Esophagus muscularis mucosa (tissue), 3 donors: ENCODE data around the gene PSEN1.
"Not testable (repeated sequence)": the region's sequence is repeated elsewhere in the genome, so short reads cannot be mapped to it uniquely, and the experiment has no call there.

Source experiments
- POLR2AphosphoS5 ChIP-seq, 2 donors: sonication (generic); formaldehyde crosslinking; IDR thresholded peaks; one replicate each; pipeline ENCODE4 v1.6.1; 2017; ENCODE audit warnings: antibody characterized with exemption in 2 of 2
- TF ChIP-seq, protein P1 (sequence below), 3 experiments: fragments of 200-600 bp in 2 of 3; fragments of 450-650 bp in 1 of 3; sonication (generic) in 2 of 3; IDR thresholded peaks; one replicate each; pipeline ENCODE4 v1.5.1; 2017 to 2019; ENCODE audit warnings: antibody characterized with exemption in 3 of 3, mild to moderate bottlenecking in 2 of 3, moderate library complexity in 1 of 3

DNA sequence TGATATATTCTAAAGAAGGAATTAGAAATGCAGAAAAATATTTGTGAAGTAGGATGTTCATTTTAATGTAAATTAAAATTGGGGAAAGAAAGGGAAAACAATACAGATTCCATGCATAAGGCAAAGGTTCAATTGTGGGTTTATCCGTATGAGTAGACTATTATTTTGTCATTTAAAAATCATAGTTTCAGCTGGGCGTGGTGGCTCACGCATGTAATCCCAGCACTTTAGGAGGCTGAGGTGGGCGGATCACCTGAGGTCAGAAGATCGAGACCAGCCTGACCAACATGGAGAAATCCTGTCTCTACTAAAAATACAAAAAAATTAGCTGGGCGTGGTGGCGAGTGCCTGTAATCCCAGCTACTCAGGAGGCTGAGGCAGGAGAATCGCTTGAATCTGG lies 44.7 kb downstream of the PSEN1 start:
- TF ChIP-seq, protein P1, sequence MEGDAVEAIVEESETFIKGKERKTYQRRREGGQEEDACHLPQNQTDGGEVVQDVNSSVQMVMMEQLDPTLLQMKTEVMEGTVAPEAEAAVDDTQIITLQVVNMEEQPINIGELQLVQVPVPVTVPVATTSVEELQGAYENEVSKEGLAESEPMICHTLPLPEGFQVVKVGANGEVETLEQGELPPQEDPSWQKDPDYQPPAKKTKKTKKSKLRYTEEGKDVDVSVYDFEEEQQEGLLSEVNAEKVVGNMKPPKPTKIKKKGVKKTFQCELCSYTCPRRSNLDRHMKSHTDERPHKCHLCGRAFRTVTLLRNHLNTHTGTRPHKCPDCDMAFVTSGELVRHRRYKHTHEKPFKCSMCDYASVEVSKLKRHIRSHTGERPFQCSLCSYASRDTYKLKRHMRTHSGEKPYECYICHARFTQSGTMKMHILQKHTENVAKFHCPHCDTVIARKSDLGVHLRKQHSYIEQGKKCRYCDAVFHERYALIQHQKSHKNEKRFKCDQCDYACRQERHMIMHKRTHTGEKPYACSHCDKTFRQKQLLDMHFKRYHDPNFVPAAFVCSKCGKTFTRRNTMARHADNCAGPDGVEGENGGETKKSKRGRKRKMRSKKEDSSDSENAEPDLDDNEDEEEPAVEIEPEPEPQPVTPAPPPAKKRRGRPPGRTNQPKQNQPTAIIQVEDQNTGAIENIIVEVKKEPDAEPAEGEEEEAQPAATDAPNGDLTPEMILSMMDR (IDR thresholded peaks at IDR 0.05), result not testable (repeated sequence)
- not testable (repeated sequence) for TF ChIP-seq POLR2AphosphoS5 (IDR thresholded peaks at IDR 0.05)
